ENCODE data around the gene BAX. TPM values are rescaled to one million over a fixed set of nuclear protein-coding genes. Genes with fewer than 3 reads are reported as not detected.

The BAX gene
- total RNA-seq, 5 donors from 2014 or later (not counting 1 experiment from before 2014, with no cell fraction given): 76.6 to 201 (median 183) TPM

DNA sequence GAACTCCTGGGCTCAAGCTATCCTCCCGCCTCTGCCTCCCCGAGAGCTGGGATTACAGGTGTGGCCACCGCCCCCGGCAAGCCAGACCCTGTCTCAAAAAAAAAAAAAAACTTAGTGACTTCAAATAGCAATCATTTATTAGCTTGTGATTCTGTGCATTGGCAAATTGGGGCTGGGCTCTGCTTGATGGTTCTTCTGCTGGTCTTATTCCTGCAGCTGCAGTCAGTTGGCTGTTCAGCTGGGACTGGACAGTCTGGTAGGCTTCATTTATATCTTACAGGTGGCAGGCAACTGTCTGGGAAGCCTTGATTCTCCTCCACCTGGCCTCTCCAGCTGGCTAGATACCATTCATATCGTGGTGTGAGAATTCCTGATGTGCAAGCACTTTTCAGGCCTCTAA, 13.8 kb upstream of the BAX start:
- H3K4me1 Mint-ChIP-seq: no peaks in the 10 kb centered on the region
- POLR2A ChIA-PET: no interaction called here
- H3K4me3 ChIP-seq (ENCODE audit: control insufficient read depth in 1 of 2, extremely low read depth in 1 of 2, low read length in 1 of 2): no peak overlapping the region
- H3K9me3 ChIP-seq: no peaks in the 10 kb centered on the region
- WGBS (ENCODE audit: insufficient coverage): 80% methylated on average over 1 of the region's 5 CpGs
- H3K36me3 Mint-ChIP-seq: peaks cover 19% of the 10 kb centered on the region
- no peak overlapping the region for H3K27ac Mint-ChIP-seq
- CTCF ChIA-PET: interaction anchor here (0.6 to 1.3 kb wide), 2 partner anchors 12 to 19 kb away, joined by 5 to 6 read pairs; no protein-coding TSS in a partner anchor
- no peaks in the 10 kb centered on the region for H3K36me3 ChIP-seq (ENCODE audit: control insufficient read depth in 2 of 2, extremely low read depth in 1 of 2, insufficient read depth in 1 of 2, low read length in 1 of 2)
- no peak for ATAC-seq (replicated peaks in 1 of 4)
- no peak for DNase-seq
- no peaks in the 10 kb centered on the region for H3K9me3 Mint-ChIP-seq
- H3K27me3 Mint-ChIP-seq: no peaks in the 10 kb centered on the region
- no peaks in the 10 kb centered on the region for H3K27me3 ChIP-seq (replicated peaks in 1 of 2; ENCODE audit: control insufficient read depth in 2 of 2, extremely low read depth in 1 of 2, insufficient read depth in 2 of 2, low read length in 1 of 2)
- no peaks in the 10 kb centered on the region for H3K4me1 ChIP-seq (ENCODE audit: control insufficient read depth in 1 of 2, extremely low read depth in 1 of 2, insufficient read depth in 2 of 2, low read length in 2 of 2)
- H3K27ac ChIP-seq (ENCODE audit: low read length): no peak overlapping the region
- no peak overlapping the region for H3K4me3 Mint-ChIP-seq

- H3K27ac Mint-ChIP-seq: no peak overlapping the region
Measured at GRCh38 chr19:48943081-48943480, 11.6 kb upstream of the BAX start.

GRCh38 chr19:48945415-48945814, 9.3 kb upstream of the BAX start:
- Mint-ChIP-seq H3K9me3 (peaks cover 0 to 2% (median 0%) of the 10 kb centered on the region in 3 donors), H3K36me3 (peaks cover 10% of the 10 kb centered on the region), H3K27me3 (no peaks in the 10 kb centered on the region), H3K4me3 (no peak overlapping the region), H3K4me1 (no peaks in the 10 kb centered on the region), H3K27ac (no peak overlapping the region)
- Histone ChIP-seq H3K4me3 (ENCODE audit: control insufficient read depth in 1 of 2, extremely low read depth in 1 of 2, low read length in 1 of 2) (no peak overlapping the region), H3K27ac (ENCODE audit: low read length) (no peak overlapping the region), H3K9me3 (no peaks in the 10 kb centered on the region), H3K36me3 (ENCODE audit: control insufficient read depth in 2 of 2, extremely low read depth in 1 of 2, insufficient read depth in 1 of 2, low read length in 1 of 2) (no peaks in the 10 kb centered on the region), H3K27me3 (replicated peaks in 1 of 2; ENCODE audit: control insufficient read depth in 2 of 2, extremely low read depth in 1 of 2, insufficient read depth in 2 of 2, low read length in 1 of 2) (no peaks in the 10 kb centered on the region), H3K4me1 (ENCODE audit: control insufficient read depth in 1 of 2, extremely low read depth in 1 of 2, insufficient read depth in 2 of 2, low read length in 2 of 2) (no peaks in the 10 kb centered on the region)
- ChIA-PET POLR2A (no interaction called here), CTCF (no interaction called here)
- 98% methylated on average over 4 of the region's 5 CpGs for WGBS (ENCODE audit: insufficient coverage)
- DNase-seq: no peak
- ATAC-seq (replicated peaks in 1 of 4): no peak

More at GRCh38 chr19:48943081-48943480, 11.6 kb upstream of the BAX start:
- ChIA-PET POLR2A (no interaction called here), CTCF (no interaction called here)
- no peaks in the 10 kb centered on the region for H3K4me1 Mint-ChIP-seq
- H3K4me3 ChIP-seq (ENCODE audit: control insufficient read depth in 1 of 2, extremely low read depth in 1 of 2, low read length in 1 of 2): no peak overlapping the region
- H3K36me3 ChIP-seq (ENCODE audit: control insufficient read depth in 2 of 2, extremely low read depth in 1 of 2, insufficient read depth in 1 of 2, low read length in 1 of 2): no peaks in the 10 kb centered on the region
- no peaks in the 10 kb centered on the region for H3K27me3 ChIP-seq (replicated peaks in 1 of 2; ENCODE audit: control insufficient read depth in 2 of 2, extremely low read depth in 1 of 2, insufficient read depth in 2 of 2, low read length in 1 of 2)
- H3K4me3 Mint-ChIP-seq: no peak overlapping the region
- no peaks in the 10 kb centered on the region for H3K4me1 ChIP-seq (ENCODE audit: control insufficient read depth in 1 of 2, extremely low read depth in 1 of 2, insufficient read depth in 2 of 2, low read length in 2 of 2)
- DNase-seq (no peak), ATAC-seq (replicated peaks in 1 of 4) (no peak)
- H3K27ac ChIP-seq (ENCODE audit: low read length): no peak overlapping the region
- 72% methylated on average over 4 of the region's 6 CpGs for WGBS (ENCODE audit: insufficient coverage)
- H3K9me3 ChIP-seq: no peaks in the 10 kb centered on the region
- H3K9me3 Mint-ChIP-seq: peaks cover 0 to 2% (median 0%) of the 10 kb centered on the region in 3 donors
- peaks cover 16% of the 10 kb centered on the region for H3K36me3 Mint-ChIP-seq
- no peaks in the 10 kb centered on the region for H3K27me3 Mint-ChIP-seq

DNA sequence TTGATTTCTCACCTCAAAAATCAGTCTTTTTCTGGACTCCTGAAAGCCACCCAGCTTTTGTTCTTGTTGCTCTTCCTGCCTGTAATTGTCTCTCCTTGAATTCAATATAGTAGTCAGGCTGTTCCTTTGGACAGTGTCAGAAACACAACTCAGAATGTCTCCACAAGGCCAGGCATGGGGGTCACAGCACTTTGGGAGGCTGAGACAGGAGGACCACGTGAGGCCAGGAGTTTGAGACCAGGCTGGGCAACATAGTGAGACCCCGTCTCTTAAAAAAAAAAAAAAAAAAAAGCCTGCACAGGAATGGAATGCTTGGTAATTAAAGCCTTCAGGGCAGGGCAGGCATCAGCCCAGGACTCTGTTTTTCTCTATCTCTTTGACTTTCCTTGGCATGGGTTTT, 8.9 kb upstream of the BAX start:
- ATAC-seq (replicated peaks in 1 of 4) (no peak), DNase-seq (no peak)
- CTCF ChIA-PET: no interaction called here
- peaks cover 6% of the 10 kb centered on the region for H3K36me3 Mint-ChIP-seq
- H3K4me3 ChIP-seq (ENCODE audit: control insufficient read depth in 1 of 2, extremely low read depth in 1 of 2, low read length in 1 of 2): no peak overlapping the region
- H3K9me3 ChIP-seq: no peaks in the 10 kb centered on the region
- no peak overlapping the region for H3K27ac ChIP-seq (ENCODE audit: low read length)
- no peaks in the 10 kb centered on the region for H3K4me1 ChIP-seq (ENCODE audit: control insufficient read depth in 1 of 2, extremely low read depth in 1 of 2, insufficient read depth in 2 of 2, low read length in 2 of 2)
- H3K9me3 Mint-ChIP-seq: peaks cover 0 to 2% (median 0%) of the 10 kb centered on the region in 3 donors
- H3K27me3 ChIP-seq (replicated peaks in 1 of 2; ENCODE audit: control insufficient read depth in 2 of 2, extremely low read depth in 1 of 2, insufficient read depth in 2 of 2, low read length in 1 of 2): no peaks in the 10 kb centered on the region
- WGBS (ENCODE audit: insufficient coverage): 83% methylated on average over 1 of the region's 2 CpGs
- H3K27ac Mint-ChIP-seq: no peak overlapping the region
- no peak overlapping the region for H3K4me3 Mint-ChIP-seq
- H3K27me3 Mint-ChIP-seq: no peaks in the 10 kb centered on the region
- H3K36me3 ChIP-seq (ENCODE audit: control insufficient read depth in 2 of 2, extremely low read depth in 1 of 2, insufficient read depth in 1 of 2, low read length in 1 of 2): no peaks in the 10 kb centered on the region
- POLR2A ChIA-PET: no interaction called here
- H3K4me1 Mint-ChIP-seq: no peaks in the 10 kb centered on the region

- ChIA-PET CTCF (no interaction called here), POLR2A (no interaction called here)
- no peak overlapping the region for H3K4me3 ChIP-seq (ENCODE audit: control insufficient read depth in 1 of 2, extremely low read depth in 1 of 2, low read length in 1 of 2)
- H3K27me3 ChIP-seq (replicated peaks in 1 of 2; ENCODE audit: control insufficient read depth in 2 of 2, extremely low read depth in 1 of 2, insufficient read depth in 2 of 2, low read length in 1 of 2): no peaks in the 10 kb centered on the region
- H3K9me3 Mint-ChIP-seq: peaks cover 0 to 2% (median 0%) of the 10 kb centered on the region in 3 donors
- no peaks in the 10 kb centered on the region for H3K36me3 ChIP-seq (ENCODE audit: control insufficient read depth in 2 of 2, extremely low read depth in 1 of 2, insufficient read depth in 1 of 2, low read length in 1 of 2)
- no peaks in the 10 kb centered on the region for H3K4me1 Mint-ChIP-seq
- no peaks in the 10 kb centered on the region for H3K9me3 ChIP-seq
- H3K4me3 Mint-ChIP-seq: no peak overlapping the region
- no peak for DNase-seq
- H3K27ac ChIP-seq (ENCODE audit: low read length): no peak overlapping the region
- H3K4me1 ChIP-seq (ENCODE audit: control insufficient read depth in 1 of 2, extremely low read depth in 1 of 2, insufficient read depth in 2 of 2, low read length in 2 of 2): no peaks in the 10 kb centered on the region
- no peak for ATAC-seq (replicated peaks in 1 of 4)
- 77% methylated on average over 7 of the region's 9 CpGs for WGBS (ENCODE audit: insufficient coverage)
- no peak overlapping the region for H3K27ac Mint-ChIP-seq
- no peaks in the 10 kb centered on the region for H3K36me3 Mint-ChIP-seq
- H3K27me3 Mint-ChIP-seq: no peaks in the 10 kb centered on the region
Measured at GRCh38 chr19:48946463-48947257, 8.0 kb upstream of the BAX start.

GRCh38 chr19:48947258-48947542, 7.5 kb upstream of the BAX start:
- no peak overlapping the region for H3K27ac ChIP-seq (ENCODE audit: low read length)
- no peak overlapping the region for H3K4me3 ChIP-seq (ENCODE audit: control insufficient read depth in 1 of 2, extremely low read depth in 1 of 2, low read length in 1 of 2)
- Mint-ChIP-seq H3K27ac (no peak overlapping the region), H3K9me3 (peaks cover 0 to 2% (median 0%) of the 10 kb centered on the region in 3 donors), H3K36me3 (no peaks in the 10 kb centered on the region), H3K27me3 (no peaks in the 10 kb centered on the region), H3K4me3 (no peak overlapping the region), H3K4me1 (no peaks in the 10 kb centered on the region)
- H3K4me1 ChIP-seq (ENCODE audit: control insufficient read depth in 1 of 2, extremely low read depth in 1 of 2, insufficient read depth in 2 of 2, low read length in 2 of 2): no peaks in the 10 kb centered on the region
- ATAC-seq (replicated peaks in 1 of 4) (no peak), DNase-seq (no peak)
- ChIA-PET CTCF (no interaction called here), POLR2A (no interaction called here)
- H3K36me3 ChIP-seq (ENCODE audit: control insufficient read depth in 2 of 2, extremely low read depth in 1 of 2, insufficient read depth in 1 of 2, low read length in 1 of 2): no peaks in the 10 kb centered on the region
- H3K9me3 ChIP-seq: no peaks in the 10 kb centered on the region
- WGBS (ENCODE audit: insufficient coverage): 95% methylated on average over 3 of the region's 3 CpGs
- H3K27me3 ChIP-seq (replicated peaks in 1 of 2; ENCODE audit: control insufficient read depth in 2 of 2, extremely low read depth in 1 of 2, insufficient read depth in 2 of 2, low read length in 1 of 2): no peaks in the 10 kb centered on the region
